8988T (cell line): ENCODE measurements around the gene COPZ1.

Experiments used
- DNase-seq: peaks from one replicate; pipeline ENCODE4 v3.0.0; 2011

COPZ1 gene

DNA sequence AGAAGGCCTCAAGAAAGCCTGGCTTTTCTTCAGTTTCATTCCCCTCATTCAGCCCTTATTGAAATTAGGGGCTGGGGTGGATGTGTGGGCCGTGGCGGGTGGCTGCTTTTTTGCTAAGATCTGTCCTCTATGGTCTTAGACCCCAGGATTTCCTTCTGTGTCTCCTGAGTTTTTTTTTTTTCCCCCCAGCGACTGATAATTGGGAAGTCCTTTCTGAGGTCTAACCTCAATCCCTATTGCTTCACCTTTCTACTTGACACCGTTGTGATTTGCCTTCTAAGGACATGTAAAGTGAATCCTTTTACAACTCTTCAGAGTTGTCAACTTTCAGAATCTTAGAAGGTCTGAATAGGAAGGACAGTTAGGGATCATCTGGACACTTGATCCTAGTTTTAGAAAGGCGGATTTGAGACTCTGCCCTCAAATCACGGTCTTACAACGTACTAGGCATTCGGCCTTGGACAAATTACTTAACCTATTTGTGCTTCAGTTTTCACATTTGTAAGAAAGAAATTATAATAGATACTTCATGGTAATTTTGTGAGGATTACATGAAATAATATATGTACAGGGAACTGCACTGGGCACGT is 34.9 kb downstream of the COPZ1 start:
- no peak for DNase-seq

DNA sequence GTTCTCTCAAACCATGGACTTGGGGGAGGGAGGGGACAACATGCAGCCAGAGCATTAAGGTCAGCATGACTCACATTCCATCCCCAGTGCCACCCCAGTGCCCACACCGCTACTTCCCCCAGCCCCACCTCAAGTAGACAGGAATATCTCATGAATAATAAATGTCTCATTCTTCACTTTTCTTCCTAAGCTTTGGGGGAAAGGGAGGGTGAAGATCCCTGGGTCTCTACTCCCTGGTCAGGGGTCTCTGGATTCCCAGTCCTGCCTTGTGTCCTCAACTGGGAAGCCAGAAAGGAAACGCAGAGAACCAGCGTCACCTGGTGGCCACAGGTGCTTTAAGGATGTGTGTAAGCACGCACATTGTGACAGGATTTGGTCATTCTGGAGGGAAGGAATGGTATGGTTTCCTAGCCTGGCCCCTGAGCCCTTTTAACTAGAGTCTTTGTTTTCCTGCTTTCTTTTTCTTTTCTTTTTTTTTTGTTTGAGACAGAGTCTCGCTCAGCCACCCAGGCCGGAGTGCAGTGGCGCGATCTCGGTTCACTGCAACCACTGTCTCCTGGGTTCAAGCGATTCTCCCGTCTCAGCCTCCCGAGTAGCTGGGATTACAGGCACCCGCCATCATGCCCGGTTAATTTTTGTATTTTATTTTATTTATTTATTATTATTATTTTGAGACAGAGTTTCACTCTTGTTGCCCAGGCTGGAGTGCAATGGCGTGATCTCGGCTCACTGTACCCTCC is 36.0 kb downstream of the COPZ1 start:
- no peak for DNase-seq

DNA sequence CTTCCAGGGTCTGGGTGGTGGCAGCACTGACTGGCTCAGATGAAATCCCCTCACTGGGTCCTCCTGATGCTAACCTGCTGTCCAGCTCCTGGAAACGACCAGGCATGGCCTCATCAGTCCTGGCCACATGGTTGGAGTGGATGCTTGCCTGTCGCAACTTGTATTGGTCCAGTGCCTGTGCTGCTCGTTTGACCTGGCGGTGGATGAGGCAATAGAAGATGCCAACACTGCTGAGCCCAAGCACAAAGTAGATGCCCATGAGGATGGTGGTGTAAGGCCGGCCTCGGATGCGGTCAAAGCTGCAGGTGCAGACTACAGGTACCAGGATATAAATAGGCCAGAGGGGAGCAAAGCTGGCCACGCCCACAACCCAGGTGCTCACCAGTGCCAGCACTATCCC is 38.1 kb downstream of the COPZ1 start:
- no peak for DNase-seq

DNA sequence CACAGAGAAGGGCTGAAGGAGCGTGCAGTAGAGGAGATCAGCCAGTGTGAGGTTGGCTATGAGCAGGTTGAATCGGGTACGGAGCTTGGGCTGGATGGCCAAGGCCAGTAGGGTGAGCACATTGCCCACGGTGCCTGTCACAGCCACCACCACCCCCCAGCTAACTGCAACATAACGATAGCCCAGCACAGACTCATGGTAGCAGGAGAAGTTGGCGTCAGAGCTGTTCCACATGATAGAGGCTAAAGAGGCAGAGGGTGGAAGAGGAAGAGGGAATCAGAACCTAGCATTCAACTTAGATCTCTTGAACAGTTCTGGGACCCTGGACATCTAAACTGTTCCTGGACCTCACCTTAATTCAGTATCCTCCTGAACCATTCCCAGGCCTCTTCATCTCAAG is 38.7 kb downstream of the COPZ1 start:
- no peak for DNase-seq

DNA sequence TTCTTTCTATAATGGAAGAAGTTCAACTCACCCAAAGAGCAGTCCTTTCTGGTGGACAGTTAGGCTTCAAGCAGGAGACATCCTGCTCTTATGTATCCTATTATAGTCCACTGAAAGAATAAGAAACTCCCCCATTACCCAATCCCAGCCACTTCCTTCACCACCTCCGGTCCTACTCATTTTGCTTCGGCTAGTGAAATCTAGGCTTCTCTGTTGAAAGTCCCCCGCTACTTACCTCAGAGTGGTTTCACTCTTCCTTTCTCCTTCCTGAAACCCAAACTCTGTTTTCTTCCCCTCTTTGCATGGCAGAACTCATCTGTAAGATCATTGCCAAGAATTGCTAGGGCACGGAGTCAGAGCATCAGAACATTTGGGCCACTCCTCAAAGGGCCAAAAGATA is 39.5 kb downstream of the COPZ1 start, which contains the start of gene GPR84:
TSS of gene GPR84 (minus strand) at position 74 of the 400 bp plus-strand sequence. CDS start 635 bp downstream, outside the sequence.
- DNase-seq = no peak

DNA sequence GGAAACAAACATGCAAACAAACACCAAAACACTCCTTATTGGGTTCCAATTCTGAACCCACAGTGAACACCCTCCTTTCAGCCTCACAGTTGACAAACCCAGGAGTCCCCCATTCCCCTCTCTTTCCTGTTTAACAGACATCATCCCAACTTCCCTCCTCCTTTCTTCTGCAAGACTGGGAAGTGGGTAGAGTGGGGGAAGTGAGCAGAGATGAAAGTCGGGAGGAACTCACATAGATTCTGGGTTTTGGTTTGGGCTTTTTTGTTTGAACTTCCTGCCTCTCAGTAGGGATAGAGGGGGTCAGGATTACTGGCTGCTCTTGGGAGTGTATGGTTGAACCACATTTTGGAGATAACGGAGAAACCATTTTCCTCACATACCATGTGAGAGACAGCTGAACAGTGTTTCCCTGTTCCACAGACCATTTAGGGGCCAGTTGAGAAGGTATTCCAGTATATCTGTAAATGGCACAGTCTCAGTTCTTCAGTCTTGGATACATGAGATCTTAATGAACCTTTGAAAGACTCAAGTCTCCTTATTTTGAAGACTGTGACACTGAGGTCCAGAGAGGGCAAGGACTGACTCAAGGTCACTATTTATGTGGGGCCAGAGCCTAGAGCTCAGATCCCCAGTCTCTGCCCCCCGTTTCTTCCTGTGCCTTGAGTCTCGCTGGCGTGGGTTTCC is 43.2 kb downstream of the COPZ1 start:
- no peak for DNase-seq

DNA sequence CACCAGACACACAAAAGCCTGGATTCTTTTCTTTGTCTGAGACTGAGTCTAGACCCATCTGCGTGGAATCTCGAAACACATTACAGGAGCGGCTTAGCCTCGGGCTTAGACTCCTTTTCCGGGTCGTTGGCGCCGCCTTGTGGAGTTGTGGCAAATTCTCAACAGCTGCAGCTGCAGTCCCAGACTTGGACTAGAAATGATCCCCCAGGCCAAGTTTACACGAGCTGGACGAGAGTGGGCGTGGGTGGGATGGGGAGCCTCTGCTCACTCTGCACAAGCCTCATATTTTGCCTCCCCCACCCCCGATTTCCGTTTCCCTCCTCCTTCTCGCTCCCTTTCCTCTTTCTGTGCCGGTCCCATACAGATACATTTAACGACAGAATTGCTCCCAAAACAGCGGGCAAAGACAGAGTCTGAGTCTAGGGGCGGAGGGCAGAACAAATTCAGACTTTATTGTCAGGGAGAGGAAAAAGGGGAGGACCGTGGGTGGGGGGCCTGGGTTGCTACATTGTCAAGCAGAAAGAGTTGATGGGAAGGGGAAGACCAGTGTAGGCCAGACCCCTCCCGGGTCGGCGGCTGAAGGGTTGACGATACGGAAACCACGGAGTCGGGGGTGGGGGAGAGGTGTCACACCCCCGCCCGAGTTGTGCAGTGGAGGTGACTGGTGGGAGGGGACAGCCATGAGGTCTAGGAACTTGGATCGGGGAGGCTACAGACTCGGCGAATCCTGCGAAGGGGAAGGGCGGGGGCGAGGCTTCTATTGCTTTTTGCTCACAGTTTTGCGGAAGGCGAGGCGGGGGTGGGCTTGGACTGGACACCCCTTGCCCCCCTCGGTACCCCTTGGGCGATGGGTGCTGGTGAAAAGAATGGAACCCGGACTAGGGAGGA is 44.0 kb downstream of the COPZ1 start:
- no peak for DNase-seq

DNA sequence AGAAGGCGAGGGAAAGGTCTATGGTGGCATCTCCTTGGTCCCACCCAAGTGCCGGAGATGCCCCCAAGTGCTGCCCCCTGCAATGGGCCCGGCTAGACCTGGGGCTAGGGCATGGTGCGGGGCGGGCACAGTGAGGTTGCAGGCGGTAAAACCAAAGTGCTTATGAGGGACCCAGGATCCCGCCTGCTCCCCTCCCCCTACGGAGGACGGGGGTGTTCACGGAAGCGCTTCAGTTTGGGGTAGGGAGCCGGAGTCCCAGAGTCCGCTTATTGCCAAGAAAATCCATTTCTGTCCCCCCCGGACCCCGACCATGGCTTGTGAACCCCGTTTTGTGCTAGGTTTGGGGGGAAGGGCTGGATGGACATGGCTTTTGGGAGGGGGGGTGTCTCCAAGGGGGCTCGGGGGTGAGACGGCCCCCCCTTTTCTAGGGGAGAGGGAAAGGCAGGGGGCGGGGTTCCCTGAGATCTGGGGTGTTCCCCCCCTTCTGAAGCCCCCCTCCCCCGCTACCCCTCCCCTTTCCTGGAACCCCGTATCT is 44.7 kb downstream of the COPZ1 start:
- no peak for DNase-seq

DNA sequence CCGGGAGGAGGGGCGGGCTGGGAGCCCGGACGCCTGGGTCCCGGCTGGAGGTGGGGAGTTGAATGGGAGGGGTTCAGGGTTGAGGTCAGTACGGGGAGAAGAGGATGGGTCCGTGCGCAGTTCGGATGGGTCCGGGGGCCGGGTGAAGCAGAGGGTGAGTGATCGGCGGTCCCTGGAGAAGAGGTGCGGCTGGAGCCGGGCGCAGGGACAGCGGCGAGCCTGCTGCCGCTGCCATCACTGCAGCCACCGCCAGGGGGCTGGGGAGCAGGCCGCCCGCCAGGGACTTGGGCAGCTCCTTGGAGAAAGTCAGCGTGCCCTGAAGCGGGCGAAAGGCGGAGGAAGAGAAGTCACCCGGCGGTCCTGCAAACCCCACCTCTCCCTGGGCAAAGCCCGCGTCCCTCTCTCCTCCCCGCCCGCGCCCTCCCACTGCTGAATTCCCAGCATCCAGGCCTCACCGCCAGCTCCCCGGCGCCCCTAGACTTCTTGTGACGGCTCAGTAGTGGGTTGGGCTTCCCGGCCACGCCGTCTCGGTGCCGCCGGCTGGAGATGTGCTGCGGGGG is 45.3 kb downstream of the COPZ1 start:
- peak; percentile 94 for DNase-seq

DNA sequence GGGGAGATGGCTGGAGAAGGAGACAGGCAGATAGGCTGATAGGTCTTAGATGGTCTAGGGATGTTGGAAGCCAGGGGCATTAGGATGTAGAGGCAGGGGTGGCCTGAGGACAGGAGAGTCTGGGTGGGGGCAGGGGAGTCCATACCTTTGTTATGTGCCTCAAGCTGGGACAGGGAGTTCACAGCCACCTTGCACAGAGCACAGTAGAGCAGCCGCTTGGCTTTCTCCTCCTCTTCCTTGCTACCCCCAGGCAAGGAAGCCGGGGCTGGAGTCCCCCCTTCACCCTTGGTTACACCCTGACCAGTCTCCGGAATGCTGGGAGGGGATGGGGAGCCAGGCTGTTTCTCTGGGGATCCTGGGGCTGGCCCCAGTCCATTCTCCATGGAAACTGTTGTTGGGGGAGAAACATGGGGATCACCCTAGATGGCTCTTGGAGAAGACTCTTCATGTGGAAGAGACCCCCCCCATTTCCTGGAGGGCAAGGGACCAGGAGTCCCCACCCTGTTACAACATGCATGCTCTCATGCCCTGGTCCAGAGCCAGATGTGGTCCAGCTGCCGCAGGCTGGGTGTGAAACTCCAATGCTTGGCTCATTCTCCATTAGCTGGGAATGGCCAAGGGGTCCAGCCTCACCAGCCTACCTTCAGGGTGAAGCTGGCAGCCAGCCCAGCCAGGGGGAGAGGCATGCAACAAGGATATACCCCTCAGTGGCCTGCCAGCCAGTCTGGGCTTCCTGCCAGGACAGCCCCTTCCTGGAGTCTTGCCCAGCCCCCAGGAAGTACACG is 46.6 kb downstream of the COPZ1 start:
- no peak for DNase-seq

DNA sequence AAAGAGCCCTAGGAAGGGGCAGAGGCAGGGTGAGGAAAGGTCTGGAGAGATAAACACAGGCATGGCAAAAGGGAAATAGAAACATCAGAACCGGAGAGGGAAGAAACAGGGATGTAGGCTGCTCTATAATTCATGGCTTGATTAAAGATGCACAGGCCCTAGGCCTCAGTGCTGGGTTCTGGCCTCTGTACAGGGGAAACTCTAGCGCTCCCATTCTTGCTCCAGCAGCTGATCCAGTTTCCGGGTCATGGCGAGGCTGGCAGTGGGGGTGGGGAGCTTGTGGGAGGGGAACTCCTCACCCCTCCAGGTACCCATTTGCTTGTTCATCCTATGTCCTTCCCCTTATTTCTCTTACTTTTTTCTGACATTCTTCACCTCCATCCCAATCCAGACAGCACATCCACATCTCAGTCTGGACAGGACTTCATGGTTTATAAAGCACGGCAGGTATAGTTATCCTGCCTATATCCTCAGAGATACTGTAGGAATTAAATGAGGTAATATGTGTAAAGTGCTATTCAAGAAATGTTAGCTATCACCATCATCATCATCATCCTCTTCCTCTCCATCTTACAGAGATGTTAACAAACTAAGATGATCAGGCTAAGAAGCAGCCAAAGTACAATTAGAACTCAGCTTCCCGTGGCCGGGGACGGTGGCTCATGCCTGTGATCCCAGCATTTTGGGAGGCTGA is 47.3 kb downstream of the COPZ1 start:
- no peak for DNase-seq

DNA sequence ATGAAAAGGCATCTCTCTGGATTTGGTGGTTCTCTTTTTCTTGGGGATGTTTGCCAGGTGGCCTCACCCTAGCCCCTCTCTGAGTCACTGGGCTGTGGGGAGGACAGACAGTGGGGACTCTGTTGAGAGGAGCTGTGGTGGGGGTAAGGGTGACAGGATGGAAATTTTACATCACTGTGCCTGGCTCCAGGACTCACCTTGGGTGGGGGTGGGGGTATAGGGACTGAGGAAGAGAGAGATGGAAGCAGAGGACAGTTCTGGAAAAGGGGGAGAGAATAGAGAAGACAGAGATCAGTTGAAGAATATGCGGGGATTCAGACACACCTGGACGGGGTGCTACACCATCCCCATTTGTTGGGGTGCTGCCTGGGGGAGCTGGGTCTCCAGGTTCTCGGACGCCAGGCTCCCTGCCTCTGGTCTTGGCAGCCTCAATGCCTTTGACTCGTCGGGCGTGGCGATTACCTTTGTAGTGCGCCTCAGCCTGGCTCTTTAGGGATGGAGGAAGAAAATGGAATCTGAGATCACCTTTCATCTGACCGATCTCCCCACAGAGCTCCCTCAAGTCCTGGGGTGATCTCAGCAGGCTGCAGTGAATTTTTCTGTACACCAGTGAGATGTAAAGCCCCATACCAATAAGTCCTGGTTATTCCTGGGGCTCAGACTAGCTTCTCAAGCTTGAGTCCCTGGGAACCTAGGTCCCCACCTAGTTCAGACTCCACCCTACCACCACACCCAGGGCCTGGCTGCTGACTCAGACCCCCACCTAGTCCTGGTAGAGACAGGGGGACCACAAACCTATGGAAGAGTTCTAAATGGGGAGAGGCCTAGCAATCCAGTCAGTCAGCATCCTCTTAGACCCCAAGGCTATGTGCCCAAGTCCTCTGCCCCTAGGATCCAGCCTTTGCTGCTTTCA is 49.0 kb downstream of the COPZ1 start:
- no peak for DNase-seq

DNA sequence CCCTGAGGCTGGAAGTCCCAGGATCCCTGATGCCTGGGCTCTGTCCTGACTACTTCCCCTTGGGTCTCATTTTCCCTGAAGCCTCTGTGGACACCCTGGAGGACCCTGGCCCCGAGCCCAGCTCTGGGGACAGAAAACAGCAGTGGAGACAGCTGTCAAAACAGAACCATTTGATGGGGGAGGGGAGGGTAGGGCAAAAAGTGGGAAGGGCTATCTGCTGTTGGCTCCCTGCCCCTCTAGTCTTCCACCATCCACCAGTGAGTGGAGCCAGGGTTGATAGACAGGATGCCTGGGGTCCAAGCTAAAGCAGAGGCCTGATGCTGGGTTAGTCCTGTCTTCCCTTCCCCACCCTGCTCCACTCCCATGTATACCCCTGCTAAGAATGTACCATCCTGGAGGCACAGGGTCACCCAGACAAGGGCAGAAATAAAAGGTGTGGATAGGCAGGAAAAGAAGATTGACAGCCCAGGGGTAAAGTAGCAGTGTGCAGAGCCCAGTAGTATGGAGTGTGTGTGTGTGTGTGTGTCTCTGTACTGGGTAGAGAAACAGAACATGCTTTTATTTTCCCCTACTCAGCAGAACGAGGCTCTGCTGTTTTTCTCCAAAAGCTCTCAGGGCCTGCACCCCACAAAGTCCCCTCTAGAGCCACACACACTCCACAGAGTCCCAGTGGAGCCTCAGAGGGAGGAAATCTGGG is 49.8 kb downstream of the COPZ1 start:
- DNase-seq = no peak

DNA sequence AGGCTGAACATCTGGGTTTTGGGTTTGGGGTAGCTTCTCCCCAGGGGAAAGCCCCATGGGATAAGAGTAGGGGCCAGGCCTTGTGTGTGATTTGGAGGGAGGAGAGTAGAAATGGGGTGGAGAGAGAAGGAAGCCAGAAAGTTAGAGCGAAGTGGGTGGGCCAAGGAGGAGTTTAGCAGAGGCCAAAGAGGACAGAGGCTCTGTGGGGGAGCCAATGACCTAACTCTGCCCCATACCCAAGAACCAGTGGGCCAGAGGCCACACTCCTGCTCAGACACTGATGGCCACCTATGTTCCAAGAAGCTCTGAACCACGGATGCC is 50.3 kb downstream of the COPZ1 start:
- no peak for DNase-seq

DNA sequence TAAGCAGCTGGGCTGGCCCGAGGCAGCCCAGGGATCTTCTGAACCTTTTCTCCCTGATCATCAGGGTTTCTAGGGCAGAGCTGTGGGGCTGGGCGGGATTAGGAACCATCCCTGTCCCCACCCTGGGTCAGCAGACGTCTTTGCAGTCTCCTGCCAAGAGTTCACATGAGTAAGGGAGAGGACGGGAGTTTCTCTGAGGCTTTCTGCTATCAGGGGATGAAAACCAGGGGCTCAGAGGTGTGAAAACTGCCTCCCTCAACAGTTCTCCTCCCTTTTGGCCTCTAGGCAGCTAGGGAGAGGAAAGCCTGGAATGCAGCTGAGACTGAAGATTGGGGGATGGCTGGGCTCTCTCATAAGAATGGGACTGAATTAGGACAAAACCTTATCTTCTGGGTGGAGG is 51.7 kb downstream of the COPZ1 start:
- no peak for DNase-seq

DNA sequence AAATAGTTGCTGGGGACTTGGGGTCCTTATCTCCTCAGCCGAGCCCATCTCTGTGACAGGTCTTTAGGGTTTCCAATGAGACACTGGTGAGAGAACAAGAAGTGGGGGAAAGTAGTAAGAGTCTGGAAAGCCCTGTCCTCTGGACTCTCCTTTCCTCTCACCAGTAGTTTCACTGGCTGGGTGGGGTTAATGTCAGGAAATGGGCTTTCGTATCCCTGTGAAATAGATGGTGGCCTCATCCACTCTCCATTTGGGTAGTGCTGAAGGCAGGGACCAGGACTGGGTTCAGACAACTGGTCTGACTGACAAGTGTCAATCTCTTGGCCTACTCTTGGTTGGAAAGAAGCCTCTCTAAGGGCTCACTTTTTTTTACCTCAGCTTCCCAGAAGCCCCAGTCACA is 52.1 kb downstream of the COPZ1 start:
- DNase-seq = no peak

DNA sequence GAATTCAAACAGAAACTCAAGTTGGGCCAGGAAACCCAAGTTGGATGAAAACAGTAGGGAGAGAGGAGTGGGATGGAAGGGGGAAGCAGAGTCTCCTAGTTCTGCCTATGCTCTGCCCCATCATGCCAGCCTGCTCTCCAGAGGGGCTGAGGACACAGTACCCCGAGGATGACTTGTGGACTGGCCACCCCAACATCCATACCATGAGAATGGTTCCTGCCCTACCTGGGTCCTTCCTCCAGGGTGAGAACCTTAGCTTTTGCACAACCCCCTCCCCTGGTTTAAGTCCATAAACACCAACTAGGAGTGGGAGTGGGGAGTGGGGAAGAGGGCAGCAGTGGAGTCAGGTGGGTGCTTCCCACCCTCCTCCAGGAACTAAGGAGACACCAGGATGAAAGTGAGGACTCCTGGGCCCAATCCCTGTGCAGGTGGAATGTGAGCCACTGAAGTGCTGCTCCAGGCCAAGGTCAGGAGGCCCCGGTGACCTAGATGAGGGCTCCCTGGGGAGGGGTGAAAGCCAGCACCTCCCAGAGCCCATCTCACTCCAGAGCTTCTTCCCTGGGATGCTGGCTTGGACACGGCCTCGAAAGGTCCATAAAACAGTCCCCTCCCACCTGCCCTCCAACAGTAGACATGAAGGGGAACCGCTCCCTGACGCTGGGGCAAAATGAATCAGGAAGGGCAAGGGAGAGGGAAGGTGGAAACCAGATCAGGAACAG is 53.0 kb downstream of the COPZ1 start:
- DNase-seq = no peak

DNA sequence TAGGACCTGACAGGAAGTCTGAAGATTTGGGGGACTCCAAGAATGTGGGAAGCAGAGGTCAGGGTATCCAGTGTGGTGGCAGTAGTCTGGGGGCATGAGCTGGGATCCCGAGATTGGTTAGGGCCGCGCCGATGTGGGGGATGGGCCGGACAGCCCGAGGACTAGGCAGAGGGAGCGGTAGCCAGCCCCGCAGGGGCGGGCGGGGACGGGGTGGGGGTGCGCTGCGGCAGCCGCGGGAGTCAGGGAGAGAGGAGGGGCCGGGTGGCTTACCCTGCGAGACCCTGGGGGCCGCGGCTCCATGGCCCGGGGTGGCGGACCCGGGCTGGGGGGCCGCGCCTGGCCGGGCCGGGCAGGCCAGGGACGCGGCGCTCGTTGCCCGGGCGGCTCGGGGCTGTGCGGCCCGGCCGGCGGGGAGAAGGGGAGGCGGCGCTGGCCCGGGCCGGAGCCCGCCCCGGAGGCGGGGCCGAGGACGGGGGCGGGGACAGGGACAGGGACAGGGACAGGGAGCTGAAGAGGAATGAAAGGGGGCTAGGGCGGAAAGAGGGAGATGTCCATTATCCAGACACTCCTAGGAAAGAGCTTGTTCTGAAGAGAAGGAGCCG is 54.0 kb downstream of the COPZ1 start:
- DNase-seq = peak; percentile 90
